Stimulated activated CD4-positive, alpha-beta T cell treated with anti-CD3 and anti-CD28 coated beads, Interleukin-2, amount 100 ng/mL, for 24 hours (primary cell): ENCODE measurements around the gene BRF1.
"Not testable (repeated sequence)": the region's sequence is repeated elsewhere in the genome, so short reads cannot be mapped to it uniquely, and the experiment has no call there.

Source experiments
- DNase-seq, 2 donors: peaks; one replicate each; pipeline ENCODE4 v3.0.0-alpha.2; 2020

The BRF1 gene

DNA sequence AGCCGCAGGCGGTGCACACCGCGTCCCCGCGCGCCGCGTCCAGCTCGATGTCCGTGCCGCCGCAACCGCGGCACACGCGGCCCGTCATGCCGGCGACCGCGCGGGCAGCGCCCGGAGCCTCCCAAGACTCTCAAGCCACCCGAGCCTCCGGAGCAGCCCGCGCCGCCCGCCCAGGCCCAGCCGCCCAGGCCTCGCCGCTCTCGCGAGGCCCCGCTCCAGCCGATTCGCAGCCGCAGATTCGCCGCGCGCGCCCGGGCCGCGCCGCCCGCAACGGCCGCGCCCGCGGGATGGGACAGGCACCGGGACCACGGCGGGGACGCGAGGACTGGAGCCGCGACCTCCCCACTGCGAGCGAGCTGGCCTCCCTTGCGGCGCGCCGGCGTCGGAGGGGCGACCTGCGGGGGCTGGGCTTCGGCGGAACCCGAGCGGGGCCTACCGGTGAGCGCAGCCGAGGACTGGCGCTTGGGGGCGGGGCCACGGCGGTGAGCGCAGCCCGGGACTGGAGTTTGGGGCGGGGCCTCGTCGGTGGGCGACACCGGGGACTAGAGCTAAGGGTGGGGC is at the start of gene BRF1:
Gene BRF1 (minus strand): TSS at position 460 of the 561 bp plus-strand sequence. CDS start 372 bp downstream, at position 88.
- DNase-seq, result peak; percentile 98 to 99

DNA sequence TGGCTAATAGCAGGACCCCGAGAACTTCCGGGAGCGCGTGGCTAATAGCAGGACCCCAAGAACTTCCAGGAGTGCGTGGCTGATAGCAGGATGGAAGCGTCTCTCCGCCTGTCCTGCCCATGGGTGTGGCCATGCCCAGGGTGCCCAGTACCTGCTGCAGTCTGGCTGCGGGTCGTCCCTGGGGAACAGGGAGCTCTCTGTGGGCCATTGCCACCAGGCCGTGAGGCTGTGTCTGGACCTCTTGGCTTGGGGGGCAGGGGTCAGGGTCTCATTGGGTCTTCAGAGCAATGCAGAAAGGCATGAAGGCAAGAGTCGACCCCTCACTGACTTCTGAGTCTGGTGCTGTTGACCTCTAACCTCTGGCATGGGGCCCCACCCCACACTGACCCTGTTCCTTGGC is 49.2 kb upstream of the BRF1 start:
- no peak for DNase-seq

GRCh38 chr14:105348945-105349699 is 48.3 kb upstream of the BRF1 start:
- DNase-seq, result no peak

- DNase-seq, result no peak
These were observed 47.6 kb upstream of the BRF1 start for GRCh38 chr14:105348169-105348944.

- no peak for DNase-seq
These were observed 46.8 kb upstream of the BRF1 start for GRCh38 chr14:105347587-105347968.

DNA sequence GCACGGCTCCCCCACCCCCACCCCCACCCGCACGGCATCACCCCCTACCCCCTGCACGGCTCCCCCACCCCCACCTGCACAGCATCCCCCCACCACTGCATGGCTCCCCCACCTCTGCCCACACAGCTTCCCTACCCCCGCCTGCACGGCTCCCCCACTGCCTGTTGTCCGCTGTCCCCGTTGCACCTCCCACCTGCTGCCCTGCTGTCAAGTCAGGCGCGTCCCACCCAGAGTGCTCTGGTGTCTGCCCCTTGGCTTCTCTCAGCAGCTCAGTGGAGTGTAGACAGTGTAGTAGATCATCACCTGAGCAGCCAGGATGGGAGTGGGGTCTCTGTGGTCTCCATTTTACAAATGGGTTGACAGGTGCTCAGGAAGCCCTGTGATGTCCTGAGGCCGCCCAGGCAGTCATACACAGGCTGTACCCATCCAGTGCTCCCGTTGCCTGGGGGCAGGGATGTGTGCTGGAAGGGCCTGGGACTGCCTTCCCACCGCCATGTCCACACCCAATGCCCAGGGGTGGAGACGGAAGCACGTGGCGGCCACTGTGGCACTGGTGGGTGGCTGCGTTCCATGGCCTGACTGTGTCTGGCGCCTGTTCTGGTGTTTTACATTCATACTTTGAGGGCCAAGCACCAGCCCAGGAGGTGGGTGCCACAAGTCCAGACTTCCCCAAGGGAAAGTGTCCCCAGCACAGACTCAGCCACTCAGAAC is 46.2 kb upstream of the BRF1 start:
- no peak for DNase-seq

DNA sequence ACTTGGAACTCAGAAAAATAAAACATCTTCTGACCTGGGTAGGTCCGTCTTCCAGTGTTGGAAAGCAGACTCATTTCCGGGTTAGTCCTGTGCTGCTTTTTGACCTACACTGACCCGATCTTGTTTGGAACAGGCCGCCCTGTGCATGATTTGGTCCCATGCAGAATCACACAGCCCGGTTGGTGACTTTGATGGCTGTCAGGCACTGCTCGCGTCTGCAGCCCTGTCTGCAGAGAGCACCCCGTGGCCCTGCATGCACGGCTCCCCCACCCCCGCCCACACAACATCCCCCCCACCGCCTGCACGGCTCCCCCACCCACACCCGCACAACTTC is 45.4 kb upstream of the BRF1 start:
- no peak for DNase-seq

- DNase-seq, result no peak
These were observed 42.4 kb upstream of the BRF1 start for GRCh38 chr14:105343194-105343593.

DNA sequence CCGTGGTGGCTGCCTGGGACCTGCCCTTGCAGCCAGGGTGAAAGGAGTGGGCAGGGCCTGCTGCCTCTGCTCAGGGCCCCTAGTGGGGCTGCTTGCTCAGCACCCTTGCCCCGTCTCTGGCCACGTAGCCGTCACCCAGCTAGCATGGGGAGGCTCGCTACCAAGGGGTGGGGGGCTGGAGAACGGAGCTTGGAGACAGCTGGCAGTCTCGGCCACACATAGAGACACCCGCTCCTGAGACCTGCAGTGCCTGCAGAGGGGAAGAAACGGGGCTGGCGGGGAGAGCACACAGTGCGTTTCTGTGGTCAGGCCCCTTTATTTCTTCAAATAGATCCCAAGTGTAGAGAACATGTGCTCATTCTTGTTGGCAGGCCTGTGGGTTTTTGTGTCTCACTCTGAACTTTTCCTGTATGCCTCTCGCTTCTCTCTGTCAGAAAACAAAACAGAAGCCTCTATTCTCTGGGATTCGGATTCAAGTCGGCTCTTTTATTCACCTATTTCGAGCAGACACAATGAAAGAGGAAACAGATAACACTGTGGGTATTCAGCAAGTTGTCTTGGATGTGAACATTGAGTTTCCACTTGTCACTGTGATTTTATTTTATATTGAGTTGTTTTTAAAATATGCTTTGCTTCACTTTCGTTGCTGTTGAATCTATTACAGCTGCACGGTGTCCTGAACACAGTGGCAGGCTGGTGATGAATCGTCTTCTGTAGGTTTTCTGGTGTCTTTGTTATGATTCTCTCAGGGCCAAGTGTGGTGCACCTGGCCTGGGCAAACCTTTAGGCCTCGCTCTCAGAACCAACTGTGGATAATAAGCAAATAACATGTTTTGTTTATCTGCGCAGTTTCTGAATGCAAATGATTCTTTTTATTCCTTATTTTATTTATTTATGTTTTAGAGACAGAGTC is 40.3 kb upstream of the BRF1 start:
- no peak for DNase-seq

GRCh38 chr14:105337966-105338741 is 37.4 kb upstream of the BRF1 start:
- DNase-seq, result no peak

DNA sequence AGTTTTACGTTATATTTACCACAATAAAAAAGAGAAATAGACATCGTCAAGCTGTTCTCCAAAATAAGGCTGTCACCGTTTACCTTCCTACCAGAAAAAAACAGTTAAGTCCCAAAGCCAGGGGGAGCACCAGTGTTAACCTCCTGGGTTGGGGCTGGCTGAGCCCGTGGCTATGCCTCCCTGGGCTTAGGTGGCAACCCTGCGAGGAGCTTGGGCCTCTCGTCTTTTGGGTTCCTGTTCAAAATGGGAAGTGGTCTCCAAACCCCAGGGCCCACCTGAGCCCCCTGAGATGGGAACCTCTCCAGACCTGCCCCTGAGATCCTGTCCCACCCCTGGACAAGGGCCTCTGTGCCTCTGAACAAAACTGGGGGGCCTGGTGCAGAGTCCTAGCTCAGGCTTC is 36.6 kb upstream of the BRF1 start:
- no peak for DNase-seq

- DNase-seq, result no peak
These were observed 35.9 kb upstream of the BRF1 start for GRCh38 chr14:105336477-105337287.

DNA sequence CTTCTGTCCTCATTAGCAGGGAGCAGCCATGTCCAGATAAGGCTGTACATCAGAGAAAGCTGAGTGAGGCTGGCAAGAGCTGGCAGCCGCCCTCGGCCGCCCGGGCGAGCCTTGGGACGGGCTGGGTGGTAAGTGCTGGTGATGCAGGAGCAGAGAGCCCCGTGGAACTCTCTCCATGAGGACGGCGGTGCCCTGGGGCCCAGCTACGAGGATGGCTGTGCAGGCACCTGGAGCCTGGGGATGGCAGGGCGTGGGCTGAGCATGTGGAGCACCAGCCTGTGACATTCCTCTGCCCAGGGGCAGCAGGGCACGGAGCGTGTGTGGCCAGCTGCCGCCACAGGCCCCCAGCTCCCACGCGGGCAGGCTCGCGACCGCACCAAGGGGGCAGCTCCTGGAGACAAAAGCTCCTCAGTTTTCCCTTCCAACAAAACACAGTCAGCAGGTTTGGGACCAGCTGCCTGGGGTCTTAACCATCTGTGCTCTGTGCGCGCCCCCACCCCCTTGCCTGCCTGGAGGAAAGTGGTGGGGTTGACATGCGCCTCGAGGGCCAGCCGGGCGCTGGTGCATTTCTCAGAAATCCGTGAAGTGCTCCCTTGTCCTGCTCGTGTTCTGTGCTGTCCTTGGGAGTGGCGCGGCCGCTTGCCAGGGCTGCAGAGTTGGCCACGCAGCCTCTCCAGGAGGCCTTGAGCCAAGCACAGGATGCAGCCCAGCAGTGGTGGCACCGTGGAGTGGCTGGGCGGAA is 35.1 kb upstream of the BRF1 start:
- no peak for DNase-seq

- DNase-seq, result not testable (repeated sequence)
These were observed 34.4 kb upstream of the BRF1 start for GRCh38 chr14:105335231-105335542.

DNA sequence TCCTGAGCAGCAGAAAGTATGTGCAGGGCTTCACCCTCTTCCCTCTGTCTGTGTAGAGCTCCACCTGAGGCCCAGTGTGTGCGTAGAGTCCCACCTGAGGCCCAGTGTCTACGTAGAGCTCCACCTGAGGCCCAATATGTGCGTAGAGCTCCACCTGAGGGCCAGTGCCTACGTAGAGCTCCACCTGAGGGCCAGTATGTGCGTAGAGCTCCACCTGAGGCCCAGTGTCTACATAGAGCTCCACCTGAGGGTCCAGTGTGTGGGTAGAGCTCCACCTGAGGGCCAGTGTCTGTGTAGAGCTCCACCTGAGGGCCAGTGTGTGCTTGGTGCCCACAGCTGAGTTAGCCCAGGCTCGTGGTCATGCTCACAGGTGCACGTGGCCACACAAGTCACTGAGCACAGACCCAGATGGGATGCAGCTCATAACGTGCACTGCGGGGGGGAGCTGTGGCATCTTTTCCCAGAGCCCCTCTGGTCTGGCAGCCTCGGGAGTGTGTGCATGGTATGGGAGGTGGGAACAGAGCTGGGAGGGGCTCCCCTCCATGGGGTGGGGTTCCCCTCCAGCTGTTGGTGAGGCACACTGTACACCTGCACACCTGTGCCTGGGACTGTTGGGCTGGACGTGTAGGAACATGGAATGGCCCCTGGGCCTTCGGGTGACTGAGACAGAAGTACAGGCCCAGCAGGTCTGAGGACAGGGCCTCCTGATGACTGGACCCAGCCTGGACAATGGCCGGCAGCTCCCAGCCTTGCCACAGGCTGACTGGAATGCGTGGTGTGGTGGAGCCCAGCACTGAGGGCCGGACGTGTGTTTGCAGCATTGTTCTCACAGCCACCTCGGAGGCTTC is 33.8 kb upstream of the BRF1 start:
- no peak for DNase-seq

- no peak for DNase-seq
These were observed 33.0 kb upstream of the BRF1 start for GRCh38 chr14:105333613-105334364.

DNA sequence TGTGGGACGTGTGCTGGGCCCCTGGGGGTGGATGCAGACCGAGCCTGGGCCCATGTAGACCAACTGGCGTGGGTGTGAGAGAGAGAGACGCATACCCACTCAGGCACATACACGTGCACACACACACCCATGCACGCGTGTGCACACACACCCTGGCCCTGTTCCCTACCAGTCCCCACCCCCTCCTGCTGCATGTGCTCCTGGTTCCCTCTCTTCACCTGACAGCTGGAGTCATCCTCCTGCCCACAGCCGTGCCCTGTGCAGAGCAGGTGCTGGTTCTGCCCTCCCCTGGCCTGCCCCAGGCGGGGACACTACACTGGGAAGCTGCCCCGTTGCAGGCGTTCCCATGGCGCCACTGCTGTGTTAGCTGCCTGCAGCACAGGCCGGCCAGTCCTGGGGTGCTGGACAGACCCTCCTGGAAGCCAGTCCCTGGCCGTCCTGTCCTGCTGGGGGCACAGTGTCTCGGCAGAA is 32.3 kb upstream of the BRF1 start:
- DNase-seq, result no peak

DNA sequence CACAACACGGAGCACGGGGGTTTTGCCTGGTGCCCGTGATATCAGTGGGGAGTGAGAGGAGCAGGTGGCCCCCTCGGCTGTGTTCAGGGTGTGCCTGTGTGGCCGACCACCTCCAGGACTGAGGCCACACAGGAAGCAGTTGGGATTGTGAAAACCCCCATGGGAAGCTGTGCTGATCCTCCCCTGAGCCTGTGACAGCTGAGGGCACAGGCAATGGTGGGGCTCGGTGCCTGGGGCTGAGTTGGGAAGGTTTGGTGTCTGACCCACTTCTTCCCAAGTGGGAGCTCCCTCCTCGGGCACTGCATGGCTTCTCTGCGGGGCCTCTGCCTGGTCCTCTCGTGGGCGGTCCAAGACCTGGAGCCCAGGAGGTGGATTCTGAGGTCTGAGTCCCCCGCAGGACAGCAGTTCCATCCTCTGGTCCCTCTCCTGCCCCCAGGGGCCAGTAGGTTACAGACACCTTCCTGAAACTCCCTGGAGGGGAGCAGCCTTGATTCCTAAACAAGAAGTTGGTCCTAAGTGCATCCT is 31.6 kb upstream of the BRF1 start:
- DNase-seq, result no peak
